Heart left ventricle (tissue), 16 donors: ENCODE results near the gene UQCR11. TPM values are rescaled to one million over a fixed set of nuclear protein-coding genes. Genes with fewer than 3 reads are reported as not detected.

Experiments
- ATAC-seq, 4 donors: fragments of 200-7000 bp; cut with Tn5 transposase; one replicate each; pipeline ENCODE4 v1.9.1; 2020 to 2022; ENCODE audit warnings: moderate library complexity in 4 of 4, mild to moderate bottlenecking in 3 of 4, moderate number of reproducible peaks in 1 of 4
- DNase-seq, 5 donors: peaks; one replicate each; pipeline ENCODE4 v3.0.0-alpha.2; 2020
- H3K27ac ChIP-seq, 12 donors: fragments of 200-600 bp; sonication (generic) in 4 of 12; one replicate each; pipeline versions ENCODE4 v1.5.0 to v1.8.0; 2016 to 2022; ENCODE audit warnings: mild to moderate bottlenecking in 2 of 12
- H3K27me3 ChIP-seq, 9 donors: fragments of 200-600 bp; sonication (generic) in 2 of 9; one replicate each; pipeline versions ENCODE4 v1.5.1 to v1.8.0; 2016 to 2022; ENCODE audit warnings: mild to moderate bottlenecking in 3 of 9
- H3K36me3 ChIP-seq, 9 donors: fragments of 200-600 bp; sonication (generic) in 2 of 9; one replicate each; pipeline versions ENCODE4 v1.5.0 to v1.8.0; 2018 to 2022; ENCODE audit warnings: mild to moderate bottlenecking in 2 of 9
- H3K4me1 ChIP-seq, 12 donors: fragments of 200-600 bp; sonication (generic) in 4 of 12; one replicate each; pipeline versions ENCODE4 v1.5.0 to v1.8.0; 2016 to 2022; ENCODE audit warnings: mild to moderate bottlenecking in 3 of 12
- H3K4me3 ChIP-seq, 12 donors: fragments of 200-600 bp; sonication (generic) in 4 of 12; one replicate each; pipeline versions ENCODE4 v1.5.0 to v1.8.0; 2017 to 2022; ENCODE audit warnings: mild to moderate bottlenecking in 9 of 12, moderate library complexity in 4 of 12
- H3K9me3 ChIP-seq, 12 donors: fragments of 200-600 bp; sonication (generic) in 4 of 12; one replicate each; pipeline versions ENCODE4 v1.5.0 to v1.8.0; 2016 to 2022; ENCODE audit warnings: mild to moderate bottlenecking in 1 of 12
- CTCF ChIP-seq, 12 donors: fragments of 200-600 bp; sonication (generic) in 4 of 12; IDR thresholded peaks; one replicate each; pipeline versions ENCODE4 v1.5.0 to v1.8.0; 2018 to 2022; ENCODE audit warnings: antibody characterized with exemption in 12 of 12, mild to moderate bottlenecking in 5 of 12
- POLR2A ChIP-seq, 2 donors: fragments of 450-650 bp; IDR thresholded peaks; one replicate each; pipeline ENCODE4 v1.6.1; 2017; ENCODE audit warnings: antibody characterized with exemption in 2 of 2, mild to moderate bottlenecking in 2 of 2, moderate library complexity in 2 of 2
- WGBS, 4 donors: extraction: QIAGEN DNeasy Blood & Tissue Kit in 2 of 4; methylation state at CpG; one replicate each; pipeline versions ENCODE4 v1.1.5 to v1.1.7; 2013 to 2018; 5-methylcytosine and 5-hydroxymethylcytosine counted together
- intact Hi-C, 10 donors: fragments of 100-400 bp; cut with DNase I; formaldehyde crosslinking; loops; one replicate each; pipeline versions ENCODE4 v1.11.1 to v1.14.2; 2022
- polyA plus RNA-seq, 2 donors: library from polyadenylated mRNA; stranded (reverse); fragments of 200-250 nt; gene quantifications; one replicate each; pipeline ENCODE4 v1.2.3, GENCODE V29; 2013
- total RNA-seq, 9 donors: library from RNA; depleted of rRNA in 2 of 9; stranded (reverse); fragments of >200 nt in 2 of 9; fragmentation: NEBNext Ultra II Directional in 3 of 9; extraction: Animal tissue kit (Norgen Biotek cat#: 25700) in 3 of 9; gene quantifications; one replicate each; pipeline versions ENCODE4 v1.1.0 to v1.2.4, GENCODE V29; 2016 to 2023
- donor health status: ischemic (EF 13 %, LVEDD 7.1; RV severe dilation, severe dysfunction).
- donor health status: healthy with polysubstance abuse.
- donor health status: DM: no; HTN: yes; CAD: no.
- donor health status: DM: no; HTN: no; CAD: no.
- donor health status: ischemic (EF 25% LVEDD 6.9; RV normal size, moderate dysfunction).
- donor health status: ischemic (EF 25% LVEDD 5.7; RV mildly dilated, moderate dysfunction).
- donor health status: healthy.
- donor health status: DM: yes; HTN: yes; CAD: no.
- donor health status: ischemic (EF 35%, LVEDD 5.7; RV mildly dilated, moderate dysfunction).
- donor health status: nonischemic (EF 11% LVEDD 7.7; RV severe dilation, severe dysfunction).
- donor health status: DM: yes; HTN: yes; CAD: no.
- donor health status: PGD.
- donor health status: ischemic (EF 29% LVEDD 5.4; RV normal size, mild dysfunction).
- donor health status: nonischemic (EF 23%, LVEDD 6.1; RV moderate dilation, normal function).

UQCR11 gene
- total and polyA plus RNA-seq, 11 donors: 170 to 982 (median 671) TPM

- no peak overlapping the region for H3K4me3 ChIP-seq
- H3K36me3 ChIP-seq: peaks cover 0 to 17% (median 0%) of the 10 kb centered on the region in 9 donors
- no peaks in the 10 kb centered on the region for H3K9me3 ChIP-seq
- ATAC-seq (no peak), DNase-seq (no peak)
- intact Hi-C loops: loop anchor here in 1 of 10 donors (10.0 kb wide), 1 partner anchor 266 kb away; no protein-coding TSS in a partner anchor
- peaks cover 0 to 13% (median 0%) of the 10 kb centered on the region in 12 donors for H3K4me1 ChIP-seq
- no peak overlapping the region for H3K27ac ChIP-seq
- no peaks in the 10 kb centered on the region for H3K27me3 ChIP-seq
- WGBS, 4 donors: 86 to 92% (median 87%) methylated on average over 10 to 12 of the region's 12 CpGs
- no peak for TF ChIP-seq CTCF (IDR thresholded peaks at IDR 0.05)
- TF ChIP-seq POLR2A (IDR thresholded peaks at IDR 0.05): no peak
These were observed 46.7 kb downstream of the UQCR11 start for GRCh38 chr19:1558552-1558951.

GRCh38 chr19:1556390-1557070, 48.7 kb downstream of the UQCR11 start:
- TF ChIP-seq POLR2A (IDR thresholded peaks at IDR 0.05) (no peak), CTCF (IDR thresholded peaks at IDR 0.05) (no peak)
- 96 to 97% (median 96%) methylated on average over 64 to 66 of the region's 66 CpGs for WGBS, 4 donors
- no peak for DNase-seq
- Histone ChIP-seq H3K27me3 (no peaks in the 10 kb centered on the region), H3K4me3 (no peak overlapping the region), H3K27ac (no peak overlapping the region), H3K9me3 (no peaks in the 10 kb centered on the region), H3K36me3 (peaks cover 0 to 17% (median 0%) of the 10 kb centered on the region in 9 donors), H3K4me1 (peaks cover 0 to 13% (median 0%) of the 10 kb centered on the region in 12 donors)
- no peak for ATAC-seq
- intact Hi-C loops: loop anchor here in 1 of 10 donors (10.0 kb wide), 1 partner anchor 268 kb away; no protein-coding TSS in a partner anchor

- Histone ChIP-seq H3K9me3 (no peaks in the 10 kb centered on the region), H3K36me3 (peaks cover 0 to 17% (median 0%) of the 10 kb centered on the region in 9 donors), H3K4me3 (no peak overlapping the region), H3K27me3 (no peaks in the 10 kb centered on the region), H3K4me1 (peaks cover 0 to 9% (median 0%) of the 10 kb centered on the region in 12 donors), H3K27ac (no peak overlapping the region)
- no peak for TF ChIP-seq CTCF (IDR thresholded peaks at IDR 0.05)
- TF ChIP-seq POLR2A (IDR thresholded peaks at IDR 0.05): no peak
- intact Hi-C loops: loop anchor here in 1 of 10 donors (10.0 kb wide), 1 partner anchor 269 kb away; no protein-coding TSS in a partner anchor
- WGBS, 4 donors: 95 to 96% (median 96%) methylated on average over 88 to 121 of the region's 121 CpGs
- DNase-seq: no peak
- no peak for ATAC-seq
These were observed 49.5 kb downstream of the UQCR11 start for GRCh38 chr19:1555487-1556389.

- Histone ChIP-seq H3K4me1 (peaks cover 0 to under 1% (median 0%) of the 10 kb centered on the region in 12 donors), H3K27me3 (no peaks in the 10 kb centered on the region), H3K27ac (no peak overlapping the region), H3K36me3 (peaks cover 0 to 17% (median 0%) of the 10 kb centered on the region in 9 donors), H3K4me3 (no peak overlapping the region), H3K9me3 (no peaks in the 10 kb centered on the region)
- no peak for TF ChIP-seq CTCF (IDR thresholded peaks at IDR 0.05)
- no peak for TF ChIP-seq POLR2A (IDR thresholded peaks at IDR 0.05)
- intact Hi-C loops: loop anchor here in 1 of 10 donors (10.0 kb wide), 1 partner anchor 270 kb away; no protein-coding TSS in a partner anchor
- 93 to 94% (median 94%) methylated on average over 24 of the region's 24 CpGs for WGBS, 4 donors
- ATAC-seq (no peak), DNase-seq (no peak)
These were observed 50.3 kb downstream of the UQCR11 start for GRCh38 chr19:1554968-1555367.
